HFF-Myc (cell line): Measurements from ENCODE around the gene MYL6B.

Source experiments
- DNase-seq: peaks from one replicate; pipeline ENCODE4 v3.0.0-alpha.2; 2011; ENCODE audit warnings: low read depth; ENCODE audit errors: extremely low read depth
- H3K4me3 ChIP-seq: replicated peaks from 2 replicates; pipeline ENCODE4 v1.5.1; 2011; ENCODE audit warnings: low read depth, mild to moderate bottlenecking, control low read depth, low read length
- CTCF ChIP-seq: IDR thresholded peaks from 2 replicates; pipeline ENCODE4 v1.5.1; 2012; ENCODE audit warnings: mild to moderate bottlenecking, low read depth, low read length, control low read depth; ENCODE audit errors: missing control alignments

MYL6B gene

GRCh38 chr12:56158029-56158925 lies 5.9 kb downstream of the MYL6B start, which contains the start of gene MYL6:
Gene MYL6 (plus strand): TSS chr12:56158359. CDS start chr12:56158402, 43 bp downstream.
- DNase-seq, result peak; percentile 98
- no peak for TF ChIP-seq CTCF
- H3K4me3 ChIP-seq, result peak within 1 kb of the TSS; percentile 96

- no peak for TF ChIP-seq CTCF
- DNase-seq, result no peak
- H3K4me3 ChIP-seq, result peak overlapping the region; percentile 96
These were observed 6.6 kb downstream of the MYL6B start for GRCh38 chr12:56158926-56159461.

- no peak for DNase-seq
- peak overlapping the region; percentile 96 for H3K4me3 ChIP-seq
- no peak for TF ChIP-seq CTCF
These were observed 7.2 kb downstream of the MYL6B start for GRCh38 chr12:56159482-56160192.

- DNase-seq, result no peak
- H3K4me3 ChIP-seq, result peak overlapping the region; percentile 96
- TF ChIP-seq CTCF, result no peak
These were observed 7.9 kb downstream of the MYL6B start for GRCh38 chr12:56160193-56160763.

GRCh38 chr12:56160894-56161689 lies 8.7 kb downstream of the MYL6B start:
- TF ChIP-seq CTCF, result no peak
- peak overlapping the region; percentile 96 for H3K4me3 ChIP-seq
- no peak for DNase-seq
